Forelimb muscle (tissue), 1 donor: ENCODE measurements around the gene RPH3AL. TPM values are rescaled to one million over a fixed set of nuclear protein-coding genes. Genes with fewer than 3 reads are reported as not detected.
"Not testable (repeated sequence)": the region's sequence is repeated elsewhere in the genome, so short reads cannot be mapped to it uniquely, and the experiment has no call there.

Experiments
- DNase-seq: peaks from one replicate; pipeline ENCODE4 v3.0.0-alpha.2; 2013; ENCODE audit warnings: low read depth
- polyA plus RNA-seq: library from polyadenylated mRNA; unstranded; fragments of 120-200 nt; gene quantifications from one replicate; pipeline ENCODE4 v1.2.1, GENCODE V29; 2013; ENCODE audit not compliant: insufficient read length

The RPH3AL gene
- polyA plus RNA-seq, 1 donor: 5.4 TPM

- no peak for DNase-seq
Measured at GRCh38 chr17:282000-282911, 70.4 kb downstream of the RPH3AL start.

GRCh38 chr17:281365-281999 is 71.1 kb downstream of the RPH3AL start:
- no peak for DNase-seq

- DNase-seq: no peak
Measured at GRCh38 chr17:280901-281300, 71.7 kb downstream of the RPH3AL start.

- no peak for DNase-seq
Measured at GRCh38 chr17:280216-280615, 72.4 kb downstream of the RPH3AL start.

GRCh38 chr17:279776-280175 is 72.8 kb downstream of the RPH3AL start:
- no peak for DNase-seq

- no peak for DNase-seq
Measured at GRCh38 chr17:279331-279730, 73.3 kb downstream of the RPH3AL start.

- DNase-seq: no peak
Measured at GRCh38 chr17:278676-279059, 73.9 kb downstream of the RPH3AL start.

- DNase-seq: no peak
Measured at GRCh38 chr17:278055-278675, 74.4 kb downstream of the RPH3AL start.

- DNase-seq: no peak
Measured at GRCh38 chr17:274902-275301, 77.7 kb downstream of the RPH3AL start.

- DNase-seq: no peak
Measured at GRCh38 chr17:273981-274832, 78.4 kb downstream of the RPH3AL start.

- not testable (repeated sequence) for DNase-seq
Measured at GRCh38 chr17:272856-273255, 79.8 kb downstream of the RPH3AL start.

GRCh38 chr17:271928-272623 is 80.5 kb downstream of the RPH3AL start:
- not testable (repeated sequence) for DNase-seq

- no peak for DNase-seq
Measured at GRCh38 chr17:269616-270514, 82.7 kb downstream of the RPH3AL start.

GRCh38 chr17:266701-267667 is 85.6 kb downstream of the RPH3AL start:
- peak; percentile 22 for DNase-seq

- DNase-seq: no peak
Measured at GRCh38 chr17:266219-266618, 86.4 kb downstream of the RPH3AL start.

GRCh38 chr17:265718-266117 is 86.9 kb downstream of the RPH3AL start:
- DNase-seq: no peak

GRCh38 chr17:263773-264172 is 88.8 kb downstream of the RPH3AL start:
- DNase-seq: no peak

GRCh38 chr17:263271-263670 is 89.3 kb downstream of the RPH3AL start:
- DNase-seq: no peak

GRCh38 chr17:261635-262034 is 91.0 kb downstream of the RPH3AL start:
- DNase-seq: no peak
